Measurements from ENCODE around the gene ATAD3B.

DNA sequence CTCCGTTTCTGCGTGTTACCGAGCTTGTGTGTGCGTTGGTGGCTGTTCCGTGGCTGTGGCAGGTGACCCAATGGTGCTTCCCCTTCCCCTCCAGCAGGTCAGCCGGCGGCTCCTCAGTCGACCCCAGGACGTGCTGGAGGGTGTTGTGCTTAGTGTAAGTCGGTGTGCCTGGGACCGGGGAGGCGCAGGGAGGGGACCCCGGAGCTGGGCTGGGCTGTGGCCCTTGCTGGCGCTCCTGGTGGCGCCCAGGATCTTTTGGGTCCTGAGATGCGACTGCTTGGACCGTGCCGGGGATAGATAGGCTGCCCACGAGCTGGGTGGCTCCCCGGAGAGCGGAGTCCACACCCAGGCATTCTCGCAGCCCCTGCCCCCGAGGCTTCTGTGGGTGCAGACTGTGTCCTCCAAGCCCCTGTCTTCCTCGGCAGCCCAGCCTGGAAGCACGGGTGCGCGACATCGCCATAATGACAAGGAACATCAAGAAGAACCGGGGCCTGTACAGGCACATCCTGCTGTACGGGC, 16.1 kb upstream of the ATAD3B start:
- TF ChIP-seq, protein P1, sequence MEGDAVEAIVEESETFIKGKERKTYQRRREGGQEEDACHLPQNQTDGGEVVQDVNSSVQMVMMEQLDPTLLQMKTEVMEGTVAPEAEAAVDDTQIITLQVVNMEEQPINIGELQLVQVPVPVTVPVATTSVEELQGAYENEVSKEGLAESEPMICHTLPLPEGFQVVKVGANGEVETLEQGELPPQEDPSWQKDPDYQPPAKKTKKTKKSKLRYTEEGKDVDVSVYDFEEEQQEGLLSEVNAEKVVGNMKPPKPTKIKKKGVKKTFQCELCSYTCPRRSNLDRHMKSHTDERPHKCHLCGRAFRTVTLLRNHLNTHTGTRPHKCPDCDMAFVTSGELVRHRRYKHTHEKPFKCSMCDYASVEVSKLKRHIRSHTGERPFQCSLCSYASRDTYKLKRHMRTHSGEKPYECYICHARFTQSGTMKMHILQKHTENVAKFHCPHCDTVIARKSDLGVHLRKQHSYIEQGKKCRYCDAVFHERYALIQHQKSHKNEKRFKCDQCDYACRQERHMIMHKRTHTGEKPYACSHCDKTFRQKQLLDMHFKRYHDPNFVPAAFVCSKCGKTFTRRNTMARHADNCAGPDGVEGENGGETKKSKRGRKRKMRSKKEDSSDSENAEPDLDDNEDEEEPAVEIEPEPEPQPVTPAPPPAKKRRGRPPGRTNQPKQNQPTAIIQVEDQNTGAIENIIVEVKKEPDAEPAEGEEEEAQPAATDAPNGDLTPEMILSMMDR (IDR thresholded peaks at IDR 0.05; ENCODE audit: insufficient read depth, low read depth, low read length) = no peak
- no peak for TF ChIP-seq EZH2 (IDR thresholded peaks at IDR 0.05; ENCODE audit: insufficient read depth, low read length)
